HCT116 (cell line): ENCODE measurements around the gene EPHA6. TPM values are rescaled to one million over a fixed set of nuclear protein-coding genes. Genes with fewer than 3 reads are reported as not detected.

Source experiments
- ATAC-seq: fragments of 200-7000 bp; cut with Tn5 transposase; 2 replicates; pipeline ENCODE4 v1.9.1; 2020; ENCODE audit warnings: mild to moderate bottlenecking, moderate library complexity
- BruUV-seq: library from RNA; stranded (reverse); fragments of 400-500 nt; replicated peaks from 2 replicates; lab custom pipeline; 2021; lab: Mats Ljungman, UMichigan
- CTCF ChIA-PET: fragments of 300-600 bp; sonication (Branson Sonifier 250); formaldehyde crosslinking; loops from one replicate; lab custom pipeline; 2021; ENCODE audit warnings: antibody characterized with exemption; lab: Charles Lee
- POLR2A ChIA-PET: fragments of 300-600, 350-600 bp; sonication (Branson Sonifier 250); formaldehyde crosslinking; loops from one replicate; lab custom pipeline; 2021; ENCODE audit warnings: antibody characterized with exemption; lab: Charles Lee
- RAD21 ChIA-PET, 2 experiments: fragments of 300-600 bp; sonication (Branson Sonifier 250); formaldehyde crosslinking; loops; one replicate each; lab custom pipeline; 2023; ENCODE audit warnings: low total read pairs in 2 of 2; ENCODE audit not compliant: uncharacterized antibody in 2 of 2, unreplicated experiment in 2 of 2, low non-redundant PET in 1 of 2; lab: Charles Lee
- DNase-seq: peaks from one replicate; pipeline ENCODE4 v3.0.0-alpha.2; 2010; ENCODE audit warnings: low read depth, low spot score
- H2AFZ ChIP-seq: fragments of 200-600 bp; shearing (Covaris generic), sonication (generic); 2 replicates; pipeline ENCODE4 v1.6.1; 2017; ENCODE audit warnings: low read depth, mixed run types, mixed read lengths, antibody characterized with exemption, low read length; ENCODE audit not compliant: poor library complexity, severe bottlenecking
- H3K27ac ChIP-seq: 2 replicates; pipeline ENCODE4 v1.5.1; 2012; ENCODE audit warnings: low read depth, low read length
- H3K27me3 ChIP-seq: fragments of 200-600 bp; sonication (generic); 2 replicates; pipeline ENCODE4 v1.6.1; 2016; ENCODE audit warnings: mixed run types, low read length, mixed read lengths; ENCODE audit not compliant: insufficient read depth
- H3K36me3 ChIP-seq, 2 experiments: fragments of 200-500 bp in 1 of 2; fragments of 200-600 bp in 1 of 2; sonication (Bioruptor generic) in 1 of 2; sonication (generic) in 1 of 2; 2 replicates each; pipeline versions ENCODE4 v1.5.1 to v1.6.1; 2014 to 2016; ENCODE audit warnings: low read length in 2 of 2, inconsistent platforms in 1 of 2, mixed read lengths in 1 of 2, mixed run types in 1 of 2; ENCODE audit not compliant: insufficient read depth in 2 of 2, control insufficient read depth in 1 of 2
- H3K4me1 ChIP-seq, 2 experiments: fragments of 200-600 bp in 1 of 2; sonication (generic) in 1 of 2; 2 replicates each; pipeline versions ENCODE4 v1.5.1 to v1.6.1; 2012 to 2017; ENCODE audit warnings: low read length in 2 of 2, inconsistent platforms in 1 of 2, mild to moderate bottlenecking in 1 of 2, mixed read lengths in 1 of 2, mixed run types in 1 of 2, moderate library complexity in 1 of 2; ENCODE audit not compliant: insufficient read depth in 2 of 2, control insufficient read depth in 1 of 2
- H3K4me2 ChIP-seq: fragments of 200-600 bp; sonication (generic); 2 replicates; pipeline ENCODE4 v1.6.1; 2017; ENCODE audit warnings: mixed run types, low read length, mixed read lengths
- H3K4me3 ChIP-seq, 2 experiments: fragments of 200-600 bp in 1 of 2; sonication (generic) in 1 of 2; replicated peaks in 1 of 2; 2 replicates each; pipeline ENCODE4 v1.5.1; 2011 to 2016; ENCODE audit warnings: low read length in 2 of 2, control low read depth in 1 of 2, low read depth in 1 of 2, mild to moderate bottlenecking in 1 of 2, mixed read lengths in 1 of 2, mixed run types in 1 of 2
- H3K79me2 ChIP-seq: fragments of 200-600 bp; sonication (generic); 2 replicates; pipeline ENCODE4 v1.6.1; 2017; ENCODE audit warnings: mild to moderate bottlenecking, mixed run types, low read length, moderate library complexity, mixed read lengths; ENCODE audit not compliant: insufficient read depth
- H3K9ac ChIP-seq: fragments of 200-600 bp; sonication (generic); 2 replicates; pipeline ENCODE4 v1.6.1; 2016; ENCODE audit warnings: low read length, mixed read lengths
- H3K9me2 ChIP-seq: fragments of 200-600 bp; sonication (generic), shearing (Covaris generic); 2 replicates; pipeline ENCODE4 v1.6.1; 2017; ENCODE audit warnings: mixed run types, mild to moderate bottlenecking, moderate library complexity; ENCODE audit not compliant: insufficient read depth
- H3K9me3 ChIP-seq, 2 experiments: fragments of 200-500 bp in 1 of 2; fragments of 200-600 bp in 1 of 2; sonication (Bioruptor generic) in 1 of 2; sonication (generic) in 1 of 2; 2 replicates each; pipeline ENCODE4 v1.6.1; 2014 to 2017; ENCODE audit warnings: low read length in 2 of 2, mixed read lengths in 2 of 2, inconsistent platforms in 1 of 2, low read depth in 1 of 2, mild to moderate bottlenecking in 1 of 2, mixed run types in 1 of 2, moderate library complexity in 1 of 2; ENCODE audit not compliant: control insufficient read depth in 1 of 2, insufficient read depth in 1 of 2
- H4K20me1 ChIP-seq: fragments of 200-600 bp; sonication (generic), shearing (Covaris generic); 2 replicates; pipeline ENCODE4 v1.6.1; 2017; ENCODE audit warnings: mixed run types, mild to moderate bottlenecking, moderate library complexity; ENCODE audit not compliant: insufficient read depth
- CBX3 ChIP-seq: IDR thresholded peaks from 2 replicates; pipeline ENCODE4 v1.6.1; 2012; ENCODE audit warnings: low read depth
- CEBPB ChIP-seq: IDR thresholded peaks from 2 replicates; pipeline ENCODE4 v1.6.1; 2012; ENCODE audit warnings: low read depth
- EGR1 ChIP-seq: IDR thresholded peaks from 2 replicates; pipeline ENCODE4 v1.6.1; 2012; ENCODE audit warnings: low read depth
- ELF1 ChIP-seq: IDR thresholded peaks from 2 replicates; pipeline ENCODE4 v1.6.1; 2012; ENCODE audit warnings: low read depth, borderline replicate concordance
- EZH2 ChIP-seq: fragments of 200-600 bp; sonication (generic); IDR thresholded peaks from 2 replicates; pipeline ENCODE4 v1.6.1; 2017; ENCODE audit warnings: antibody characterized with exemption, mixed run types
- EZH2phosphoT487 ChIP-seq: fragments of 200-600 bp; IDR thresholded peaks from 2 replicates; pipeline ENCODE4 v1.6.1; 2018; ENCODE audit warnings: antibody characterized with exemption, borderline replicate concordance
- FOSL1 ChIP-seq: IDR thresholded peaks from 2 replicates; pipeline ENCODE4 v1.6.1; 2012; ENCODE audit warnings: low read depth
- JUND ChIP-seq: IDR thresholded peaks from 2 replicates; pipeline ENCODE4 v1.6.1; 2012
- POLR2AphosphoS5 ChIP-seq: IDR thresholded peaks from 2 replicates; pipeline ENCODE4 v1.6.1; 2011; ENCODE audit warnings: mild to moderate bottlenecking, low read depth, low read length, moderate library complexity
- REST ChIP-seq: IDR thresholded peaks from 2 replicates; pipeline ENCODE4 v1.6.1; 2012; ENCODE audit warnings: low read depth
- SIN3A ChIP-seq: IDR thresholded peaks from 2 replicates; pipeline ENCODE4 v1.6.1; 2012; ENCODE audit warnings: low read depth
- ZNF274 ChIP-seq: fragments of 200-500 bp; sonication (Bioruptor generic); IDR thresholded peaks from 2 replicates; pipeline ENCODE4 v1.6.1; 2014; ENCODE audit warnings: mild to moderate bottlenecking, low read depth, low read length, inconsistent platforms
- intact Hi-C: fragments of 100-400 bp; cut with micrococcal nuclease; formaldehyde crosslinking; loops from 2 replicates; pipeline ENCODE4 v1.10.0; 2022
- total RNA-seq: library from RNA; stranded (reverse); gene quantifications from one replicate; pipeline ENCODE4 v1.2.1, GENCODE V29; 2021; ENCODE audit not compliant: unreplicated experiment
- TF ChIP-seq, protein P1 (sequence below): IDR thresholded peaks from 2 replicates; pipeline ENCODE4 v1.6.1; 2012
- TF ChIP-seq, protein P2 (sequence below), 3 experiments: fragments of 200-600 bp in 1 of 3; sonication (generic) in 1 of 3; IDR thresholded peaks in 2 of 3; conservative IDR thresholded peaks in 1 of 3; 2 replicates each; pipeline ENCODE4 v1.5.1; 2012 to 2017; ENCODE audit warnings: low read depth in 2 of 3, low read length in 2 of 3, antibody characterized with exemption in 1 of 3, borderline replicate concordance in 1 of 3, control low read depth in 1 of 3, mild to moderate bottlenecking in 1 of 3, mixed read lengths in 1 of 3, mixed run types in 1 of 3, moderate library complexity in 1 of 3; ENCODE audit not compliant: insufficient read depth in 1 of 3
- TF ChIP-seq, protein P3 (sequence below): IDR thresholded peaks from 2 replicates; pipeline ENCODE4 v1.6.1; 2011; ENCODE audit warnings: mild to moderate bottlenecking, low read length, moderate library complexity; ENCODE audit not compliant: insufficient replicate concordance; ENCODE audit errors: extremely low read depth

EPHA6 gene
- total RNA-seq, 1 experiment from 2014 or later, result not detected

DNA sequence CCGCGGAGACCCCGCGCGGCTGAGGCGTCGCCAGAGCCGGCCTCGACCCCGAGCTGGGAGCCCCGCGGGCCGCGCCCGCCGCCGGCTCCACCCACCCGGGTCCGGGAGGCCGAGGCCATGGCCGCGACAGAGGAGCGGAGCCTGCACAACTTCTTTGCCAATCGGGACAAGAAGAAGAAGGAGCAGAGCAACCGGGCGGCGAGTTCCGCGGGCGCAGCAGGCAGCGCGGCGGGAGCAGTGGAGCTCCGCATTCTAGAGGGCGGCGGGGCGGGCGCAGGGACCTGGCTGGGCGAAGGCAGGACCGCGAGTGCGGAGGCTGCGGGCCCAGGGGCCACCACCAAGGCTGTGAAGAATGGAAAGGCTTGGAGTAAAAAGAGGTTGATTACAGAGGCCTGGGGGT lies 37.6 kb upstream of the EPHA6 start:
- RAD21 ChIA-PET, result no interaction called here
- CTCF ChIA-PET, result no interaction called here
- Histone ChIP-seq H4K20me1 (no peaks in the 10 kb centered on the region), H3K9me3 (peaks cover 7 to 9% of the 10 kb centered on the region in 2 experiments; a peak in 2 of 4 replicates), H3K4me2 (no peak overlapping the region), H2AFZ (no peak overlapping the region), H3K79me2 (no peaks in the 10 kb centered on the region), H3K27me3 (no peaks in the 10 kb centered on the region), H3K9me2 (no peaks in the 10 kb centered on the region), H3K36me3 (no peaks in the 10 kb centered on the region), H3K4me3 (no peak overlapping the region), H3K9ac (no peak overlapping the region), H3K27ac (no peak overlapping the region), H3K4me1 (no peaks in the 10 kb centered on the region)
- BruUV-seq, result no TSS peak
- DNase-seq, result no peak
- ATAC-seq, result no peak
- no peak for TF ChIP-seq FOSL1
- TF ChIP-seq ZNF274, result no peak
- no peak for TF ChIP-seq EZH2
- TF ChIP-seq, protein P1, sequence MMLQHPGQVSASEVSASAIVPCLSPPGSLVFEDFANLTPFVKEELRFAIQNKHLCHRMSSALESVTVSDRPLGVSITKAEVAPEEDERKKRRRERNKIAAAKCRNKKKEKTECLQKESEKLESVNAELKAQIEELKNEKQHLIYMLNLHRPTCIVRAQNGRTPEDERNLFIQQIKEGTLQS, result no peak
- no peak for TF ChIP-seq REST
- TF ChIP-seq, protein P2, sequence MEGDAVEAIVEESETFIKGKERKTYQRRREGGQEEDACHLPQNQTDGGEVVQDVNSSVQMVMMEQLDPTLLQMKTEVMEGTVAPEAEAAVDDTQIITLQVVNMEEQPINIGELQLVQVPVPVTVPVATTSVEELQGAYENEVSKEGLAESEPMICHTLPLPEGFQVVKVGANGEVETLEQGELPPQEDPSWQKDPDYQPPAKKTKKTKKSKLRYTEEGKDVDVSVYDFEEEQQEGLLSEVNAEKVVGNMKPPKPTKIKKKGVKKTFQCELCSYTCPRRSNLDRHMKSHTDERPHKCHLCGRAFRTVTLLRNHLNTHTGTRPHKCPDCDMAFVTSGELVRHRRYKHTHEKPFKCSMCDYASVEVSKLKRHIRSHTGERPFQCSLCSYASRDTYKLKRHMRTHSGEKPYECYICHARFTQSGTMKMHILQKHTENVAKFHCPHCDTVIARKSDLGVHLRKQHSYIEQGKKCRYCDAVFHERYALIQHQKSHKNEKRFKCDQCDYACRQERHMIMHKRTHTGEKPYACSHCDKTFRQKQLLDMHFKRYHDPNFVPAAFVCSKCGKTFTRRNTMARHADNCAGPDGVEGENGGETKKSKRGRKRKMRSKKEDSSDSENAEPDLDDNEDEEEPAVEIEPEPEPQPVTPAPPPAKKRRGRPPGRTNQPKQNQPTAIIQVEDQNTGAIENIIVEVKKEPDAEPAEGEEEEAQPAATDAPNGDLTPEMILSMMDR (IDR thresholded peaks at IDR 0.05 in 2 of 3, conservative IDR thresholded peaks at IDR 0.05 in 1 of 3; ENCODE audit: borderline replicate concordance in 1 of 3, insufficient read depth in 1 of 3, low read depth in 2 of 3, low read length in 2 of 3), result no peak
- no peak for TF ChIP-seq POLR2AphosphoS5
- TF ChIP-seq CEBPB, result no peak
- no peak for TF ChIP-seq EGR1
- TF ChIP-seq JUND, result no peak
- no peak for TF ChIP-seq EZH2phosphoT487
- TF ChIP-seq CBX3, result no peak
- TF ChIP-seq SIN3A, result no peak
- TF ChIP-seq, protein P3, sequence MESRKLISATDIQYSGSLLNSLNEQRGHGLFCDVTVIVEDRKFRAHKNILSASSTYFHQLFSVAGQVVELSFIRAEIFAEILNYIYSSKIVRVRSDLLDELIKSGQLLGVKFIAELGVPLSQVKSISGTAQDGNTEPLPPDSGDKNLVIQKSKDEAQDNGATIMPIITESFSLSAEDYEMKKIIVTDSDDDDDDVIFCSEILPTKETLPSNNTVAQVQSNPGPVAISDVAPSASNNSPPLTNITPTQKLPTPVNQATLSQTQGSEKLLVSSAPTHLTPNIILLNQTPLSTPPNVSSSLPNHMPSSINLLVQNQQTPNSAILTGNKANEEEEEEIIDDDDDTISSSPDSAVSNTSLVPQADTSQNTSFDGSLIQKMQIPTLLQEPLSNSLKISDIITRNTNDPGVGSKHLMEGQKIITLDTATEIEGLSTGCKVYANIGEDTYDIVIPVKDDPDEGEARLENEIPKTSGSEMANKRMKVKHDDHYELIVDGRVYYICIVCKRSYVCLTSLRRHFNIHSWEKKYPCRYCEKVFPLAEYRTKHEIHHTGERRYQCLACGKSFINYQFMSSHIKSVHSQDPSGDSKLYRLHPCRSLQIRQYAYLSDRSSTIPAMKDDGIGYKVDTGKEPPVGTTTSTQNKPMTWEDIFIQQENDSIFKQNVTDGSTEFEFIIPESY, result no peak
- no peak for TF ChIP-seq ELF1
- intact Hi-C loops, result no loop called here
- POLR2A ChIA-PET, result no interaction called here
